HUES64 (cell line): ENCODE results near the gene NHSL1.

Source experiments
- H3K27ac ChIP-seq: 2 replicates; pipeline ENCODE4 v1.7.0; 2013; ENCODE audit warnings: low read depth, low read length, inconsistent platforms
- H3K27me3 ChIP-seq: 2 replicates; pipeline ENCODE4 v1.6.1; 2013; ENCODE audit warnings: mild to moderate bottlenecking, low read length; ENCODE audit not compliant: insufficient read depth
- H3K36me3 ChIP-seq: 2 replicates; pipeline ENCODE4 v1.6.1; 2013; ENCODE audit warnings: mild to moderate bottlenecking, low read length; ENCODE audit not compliant: insufficient read depth
- H3K4me1 ChIP-seq: 2 replicates; pipeline ENCODE4 v1.6.1; 2013; ENCODE audit warnings: mild to moderate bottlenecking, low read length, moderate library complexity; ENCODE audit not compliant: insufficient read depth
- H3K4me3 ChIP-seq: 2 replicates; pipeline ENCODE4 v1.5.1; 2013; ENCODE audit warnings: mild to moderate bottlenecking, low read length, moderate library complexity
- H3K9ac ChIP-seq: 2 replicates; pipeline ENCODE4 v1.6.1; 2013; ENCODE audit warnings: mild to moderate bottlenecking, low read depth, low read length
- H3K9me3 ChIP-seq: 2 replicates; pipeline ENCODE4 v1.6.1; 2013; ENCODE audit warnings: low read depth, low read length; ENCODE audit not compliant: insufficient read depth
- WGBS: fragments of 150-250, 120-280 bp; methylation state at CpG from one replicate; pipeline ENCODE4 v1.1.7; 2013; ENCODE audit warnings: missing lambda C conversion rate; 5-methylcytosine and 5-hydroxymethylcytosine counted together

Gene NHSL1

GRCh38 chr6:138400326-138400725 lies 99.0 kb downstream of the NHSL1 start:
- no peak overlapping the region for H3K27ac ChIP-seq
- no peaks in the 10 kb centered on the region for H3K36me3 ChIP-seq
- H3K4me1 ChIP-seq = no peaks in the 10 kb centered on the region; the same call in 1 of the 2 replicates
- H3K27me3 ChIP-seq = no peaks in the 10 kb centered on the region
- WGBS = 89% methylated on average over 3 of the region's 3 CpGs
- no peaks in the 10 kb centered on the region for H3K9me3 ChIP-seq
- H3K9ac ChIP-seq = no peak overlapping the region
- no peak overlapping the region for H3K4me3 ChIP-seq

GRCh38 chr6:138397128-138398122 lies 101.9 kb downstream of the NHSL1 start:
- Histone ChIP-seq H3K9me3 (no peaks in the 10 kb centered on the region), H3K27me3 (no peaks in the 10 kb centered on the region), H3K36me3 (no peaks in the 10 kb centered on the region), H3K9ac (no peak overlapping the region), H3K4me3 (no peak overlapping the region), H3K4me1 (no peaks in the 10 kb centered on the region; the same call in 1 of the 2 replicates), H3K27ac (no peak overlapping the region)
- 93% methylated on average over 8 of the region's 8 CpGs for WGBS

GRCh38 chr6:138396709-138397108 lies 102.6 kb downstream of the NHSL1 start:
- 91% methylated on average over 4 of the region's 5 CpGs for WGBS
- no peaks in the 10 kb centered on the region for H3K36me3 ChIP-seq

GRCh38 chr6:138393871-138394783 lies 105.2 kb downstream of the NHSL1 start:
- H3K4me3 ChIP-seq = no peak overlapping the region
- 0 out of 2 replicates have a peak, but pooled peaks cover 4% of the 10 kb centered on the region for H3K4me1 ChIP-seq
- H3K9me3 ChIP-seq = no peaks in the 10 kb centered on the region
- no peak overlapping the region for H3K27ac ChIP-seq
- H3K27me3 ChIP-seq = no peaks in the 10 kb centered on the region
- H3K36me3 ChIP-seq = no peaks in the 10 kb centered on the region
- 90% methylated on average over 4 of the region's 5 CpGs for WGBS
- no peak overlapping the region for H3K9ac ChIP-seq

More at GRCh38 chr6:138396709-138397108, 102.6 kb downstream of the NHSL1 start:
- no peaks in the 10 kb centered on the region for H3K9me3 ChIP-seq
- no peaks in the 10 kb centered on the region; the same call in 1 of the 2 replicates for H3K4me1 ChIP-seq
- H3K9ac ChIP-seq = no peak overlapping the region
- no peak overlapping the region for H3K27ac ChIP-seq
- no peak overlapping the region for H3K4me3 ChIP-seq
- no peaks in the 10 kb centered on the region for H3K27me3 ChIP-seq

GRCh38 chr6:138389551-138389950 lies 109.7 kb downstream of the NHSL1 start:
- Histone ChIP-seq H3K4me3 (no peak overlapping the region), H3K9ac (no peak overlapping the region), H3K27ac (no peak overlapping the region), H3K9me3 (no peaks in the 10 kb centered on the region), H3K36me3 (no peaks in the 10 kb centered on the region), H3K27me3 (no peaks in the 10 kb centered on the region), H3K4me1 (peaks cover 13% of the 10 kb centered on the region)
- 94% methylated on average over 5 of the region's 5 CpGs for WGBS

GRCh38 chr6:138387577-138388368 lies 111.5 kb downstream of the NHSL1 start:
- Histone ChIP-seq H3K4me1 (peaks cover 13% of the 10 kb centered on the region), H3K9ac (no peak overlapping the region), H3K27ac (no peak overlapping the region), H3K9me3 (no peaks in the 10 kb centered on the region), H3K36me3 (no peaks in the 10 kb centered on the region), H3K27me3 (no peaks in the 10 kb centered on the region), H3K4me3 (no peak overlapping the region)
- WGBS = 92% methylated on average over 8 of the region's 8 CpGs

GRCh38 chr6:138386897-138387296 lies 112.4 kb downstream of the NHSL1 start:
- H3K4me1 ChIP-seq = peaks cover 13% of the 10 kb centered on the region
- no peaks in the 10 kb centered on the region for H3K9me3 ChIP-seq
- H3K27ac ChIP-seq = no peak overlapping the region
- H3K36me3 ChIP-seq = no peaks in the 10 kb centered on the region
- H3K27me3 ChIP-seq = no peaks in the 10 kb centered on the region
- no peak overlapping the region for H3K4me3 ChIP-seq
- WGBS = 96% methylated on average over 3 of the region's 3 CpGs
- no peak overlapping the region for H3K9ac ChIP-seq

- Histone ChIP-seq H3K27me3 (no peaks in the 10 kb centered on the region), H3K9me3 (no peaks in the 10 kb centered on the region), H3K9ac (no peak overlapping the region), H3K27ac (no peak overlapping the region), H3K4me3 (no peak overlapping the region), H3K36me3 (no peaks in the 10 kb centered on the region), H3K4me1 (peaks cover 8% of the 10 kb centered on the region)
- 69% methylated on average over 3 of the region's 3 CpGs for WGBS
Measured at GRCh38 chr6:138383776-138384175, 115.5 kb downstream of the NHSL1 start.

- Histone ChIP-seq H3K27me3 (no peaks in the 10 kb centered on the region), H3K4me3 (no peak overlapping the region), H3K36me3 (no peaks in the 10 kb centered on the region), H3K27ac (no peak overlapping the region), H3K9me3 (no peaks in the 10 kb centered on the region), H3K9ac (no peak overlapping the region), H3K4me1 (peaks cover 13% of the 10 kb centered on the region)
- WGBS = 79% methylated on average over 8 of the region's 8 CpGs
Measured at GRCh38 chr6:138382498-138383265, 116.6 kb downstream of the NHSL1 start.

- WGBS = 75% methylated on average over 1 of the region's 4 CpGs
- no peaks in the 10 kb centered on the region for H3K36me3 ChIP-seq
- H3K27ac ChIP-seq = no peak overlapping the region
- H3K9me3 ChIP-seq = no peaks in the 10 kb centered on the region
- H3K27me3 ChIP-seq = no peaks in the 10 kb centered on the region
- peaks cover 14% of the 10 kb centered on the region for H3K4me1 ChIP-seq
- H3K4me3 ChIP-seq = no peak overlapping the region
- no peak overlapping the region for H3K9ac ChIP-seq
Measured at GRCh38 chr6:138378463-138378862, 120.8 kb downstream of the NHSL1 start.
